Measurements from ENCODE around the gene SYT17.

SYT17 gene

GRCh38 chr16:19281246-19281645, 113.2 kb downstream of the SYT17 start:
- DNase-seq (ENCODE audit: low read depth) = no peak
- H3K4me3 ChIP-seq (replicated peaks; ENCODE audit: low read depth, low read length) = no peak overlapping the region
- no peak for TF ChIP-seq CTCF (IDR thresholded peaks at IDR 0.05; ENCODE audit: low read length, missing control alignments)

GRCh38 chr16:19282101-19282500, 114.1 kb downstream of the SYT17 start:
- H3K4me3 ChIP-seq (replicated peaks; ENCODE audit: low read depth, low read length) = no peak overlapping the region
- DNase-seq (ENCODE audit: low read depth) = no peak
- TF ChIP-seq CTCF (IDR thresholded peaks at IDR 0.05; ENCODE audit: low read length, missing control alignments) = no peak

DNA sequence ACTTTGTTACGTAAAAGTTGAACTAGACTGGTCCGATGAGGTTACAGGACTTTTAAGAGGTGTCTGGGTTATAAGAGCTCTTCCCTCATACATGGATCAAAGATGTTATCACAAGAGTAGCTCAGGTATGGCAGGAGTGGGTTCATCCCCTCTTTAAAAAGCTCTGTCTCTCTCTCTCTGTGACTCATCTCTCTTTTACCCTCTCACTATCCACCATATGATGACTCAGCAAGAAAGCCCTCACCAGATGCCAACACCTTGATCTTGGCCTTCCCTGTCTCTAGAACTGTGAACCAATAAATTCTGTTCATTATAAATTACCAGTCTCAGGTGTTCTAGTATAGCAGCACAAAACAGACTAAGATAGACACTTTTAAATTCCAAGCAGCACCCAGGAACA, 115.6 kb downstream of the SYT17 start:
- H3K4me3 ChIP-seq (replicated peaks; ENCODE audit: low read depth, low read length) = no peak overlapping the region
- no peak for TF ChIP-seq CTCF (IDR thresholded peaks at IDR 0.05; ENCODE audit: low read length, missing control alignments)
- DNase-seq (ENCODE audit: low read depth) = no peak

- no peak overlapping the region for H3K4me3 ChIP-seq (replicated peaks; ENCODE audit: low read depth, low read length)
- DNase-seq (ENCODE audit: low read depth) = no peak
- no peak for TF ChIP-seq CTCF (IDR thresholded peaks at IDR 0.05; ENCODE audit: low read length, missing control alignments)
These were observed 116.2 kb downstream of the SYT17 start for GRCh38 chr16:19284207-19284606.

GRCh38 chr16:19285431-19285830, 117.4 kb downstream of the SYT17 start, which contains the start of gene CLEC19A:
TSS of gene CLEC19A (plus strand) at chr16:19285731. CDS start at chr16:19285852, 121 bp downstream.
- no peak for DNase-seq (ENCODE audit: low read depth)
- no peak for TF ChIP-seq CTCF (IDR thresholded peaks at IDR 0.05; ENCODE audit: low read length, missing control alignments)
- H3K4me3 ChIP-seq (replicated peaks; ENCODE audit: low read depth, low read length) = no peak within 1 kb of the TSS

DNA sequence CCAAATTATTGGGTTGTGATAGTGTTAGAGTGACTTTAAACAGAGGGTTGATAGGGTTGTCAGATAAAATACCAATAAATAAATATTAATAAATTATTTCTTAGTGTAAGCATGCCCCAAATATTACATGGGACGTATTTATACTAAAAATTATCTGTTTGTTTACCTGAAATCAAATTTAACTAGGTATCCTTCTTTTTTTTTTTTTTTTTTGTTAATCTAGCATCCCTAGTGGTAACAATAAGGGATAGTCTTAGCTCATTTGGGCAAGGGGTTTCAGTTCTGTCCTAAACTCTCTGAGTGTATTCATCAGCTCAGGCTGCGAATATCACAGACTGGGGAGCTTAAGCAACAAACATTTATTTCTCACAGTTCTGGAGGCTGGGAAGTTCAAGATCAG, 118.8 kb downstream of the SYT17 start:
- TF ChIP-seq CTCF (IDR thresholded peaks at IDR 0.05; ENCODE audit: low read length, missing control alignments) = no peak
- H3K4me3 ChIP-seq (replicated peaks; ENCODE audit: low read depth, low read length) = no peak overlapping the region
- no peak for DNase-seq (ENCODE audit: low read depth)

DNA sequence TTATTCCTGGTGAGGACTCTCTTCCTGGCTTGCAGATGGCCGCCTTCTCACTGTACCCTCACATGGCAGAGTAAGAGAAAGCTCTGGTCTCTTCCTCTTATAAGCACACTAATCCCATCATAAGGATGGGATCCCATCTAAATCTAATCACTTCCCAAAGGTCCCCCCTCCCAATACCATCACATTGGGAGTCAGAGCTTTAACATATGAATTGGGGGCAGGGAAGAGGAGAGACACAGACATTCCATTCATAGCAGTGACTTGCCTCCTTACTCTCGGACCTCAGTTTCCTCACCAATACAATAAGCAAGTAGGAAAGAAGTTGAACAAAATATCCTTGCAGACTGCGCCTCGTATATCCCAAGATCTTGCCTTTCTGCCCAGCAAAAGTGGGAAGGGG, 119.2 kb downstream of the SYT17 start:
- TF ChIP-seq CTCF (IDR thresholded peaks at IDR 0.05; ENCODE audit: low read length, missing control alignments) = no peak
- no peak for DNase-seq (ENCODE audit: low read depth)
- H3K4me3 ChIP-seq (replicated peaks; ENCODE audit: low read depth, low read length) = no peak overlapping the region

Measured in fibroblast of pulmonary artery (primary cell).